GM12801 (cell line): ENCODE data around the gene SSBP2.

ENCODE experiments used
- CTCF ChIP-seq: IDR thresholded peaks from one replicate; pipeline ENCODE4 v1.5.1; 2011; ENCODE audit warnings: control low read depth; ENCODE audit not compliant: insufficient read length; ENCODE audit errors: extremely low read depth

Gene SSBP2

GRCh38 chr5:81601919-81602318 lies 149.0 kb downstream of the SSBP2 start:
- no peak for TF ChIP-seq CTCF

- TF ChIP-seq CTCF, result no peak
These were observed 160.2 kb downstream of the SSBP2 start for GRCh38 chr5:81590498-81591384.

GRCh38 chr5:81579262-81579924 lies 171.5 kb downstream of the SSBP2 start:
- no peak for TF ChIP-seq CTCF

GRCh38 chr5:81577091-81577490 lies 173.8 kb downstream of the SSBP2 start:
- TF ChIP-seq CTCF, result no peak

GRCh38 chr5:81575924-81576323 lies 175.0 kb downstream of the SSBP2 start:
- TF ChIP-seq CTCF, result no peak

GRCh38 chr5:81572201-81572600 lies 178.7 kb downstream of the SSBP2 start:
- TF ChIP-seq CTCF, result no peak

- no peak for TF ChIP-seq CTCF
These were observed 192.7 kb downstream of the SSBP2 start for GRCh38 chr5:81558188-81558587.
